ENCODE measurements around the gene LIAS.
"Not testable (repeated sequence)": the region's sequence is repeated elsewhere in the genome, so short reads cannot be mapped to it uniquely, and the experiment has no call there.

The LIAS gene

GRCh38 chr4:39453738-39454137 lies 5.1 kb upstream of the LIAS start:
- DNase-seq, result no peak

DNA sequence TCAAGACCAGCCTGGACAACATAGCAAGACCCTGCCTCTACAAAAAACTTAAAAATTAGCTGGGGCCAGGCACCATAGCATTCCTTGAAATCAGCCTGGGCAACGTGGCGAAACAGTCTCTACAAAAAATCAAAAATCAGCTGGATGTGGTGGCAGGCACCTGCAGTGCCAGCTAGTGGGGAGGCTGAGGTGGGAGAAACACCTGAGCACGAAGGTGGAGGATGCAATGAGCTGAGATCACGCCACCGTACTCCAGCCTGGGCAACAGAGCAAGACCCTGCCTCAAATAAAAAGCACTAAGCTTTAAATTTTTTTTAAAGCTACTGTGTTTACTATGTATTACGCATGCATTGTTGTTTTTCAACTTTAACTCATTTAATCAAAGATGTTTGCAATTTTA lies 3.4 kb upstream of the LIAS start:
- no peak for DNase-seq

- no peak for DNase-seq
Observed at GRCh38 chr4:39456946-39457763, 1.7 kb upstream of the LIAS start.

- DNase-seq, result not testable (repeated sequence)
Observed at GRCh38 chr4:39458161-39458504, 723 bp upstream of the LIAS start.

- no peak for DNase-seq
Observed at GRCh38 chr4:39464886-39465501, 6.1 kb downstream of the LIAS start.

- DNase-seq, result no peak
Observed at GRCh38 chr4:39466747-39467146, 7.9 kb downstream of the LIAS start.

GRCh38 chr4:39467464-39467863 lies 8.6 kb downstream of the LIAS start:
- DNase-seq, result no peak

DNA sequence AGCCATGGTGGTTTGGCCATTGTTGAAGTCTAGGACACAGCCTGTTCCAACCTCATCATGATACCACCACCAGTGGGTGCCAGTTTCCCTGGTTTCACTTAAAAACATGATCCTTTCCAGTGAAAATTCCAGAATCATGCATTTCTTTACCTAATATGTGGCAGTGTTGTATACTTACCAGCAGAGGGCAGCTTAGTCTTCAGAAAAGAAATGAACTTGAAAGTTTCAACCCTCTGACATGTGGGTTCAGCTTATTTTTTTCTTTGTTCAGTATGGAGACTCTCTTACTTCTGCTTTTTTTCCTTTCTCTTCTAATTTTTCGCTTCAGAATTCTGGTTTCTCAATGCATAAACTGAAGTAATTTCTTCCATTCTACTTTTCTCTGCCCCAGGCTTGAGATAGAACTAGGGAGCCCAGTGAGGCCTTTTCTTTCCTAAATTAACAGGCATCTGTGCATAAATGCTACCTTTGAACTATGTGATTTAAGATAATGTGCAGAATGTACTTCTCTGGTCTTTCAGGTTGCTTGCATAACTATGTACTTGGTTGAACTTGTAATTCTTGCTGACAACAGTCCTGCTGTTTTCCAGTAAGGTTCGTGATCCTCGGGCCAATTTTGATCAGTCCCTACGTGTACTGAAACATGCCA lies 10.7 kb downstream of the LIAS start:
- DNase-seq, result peak in 1 of 2 experiments; percentile 9

GRCh38 chr4:39470402-39470801 lies 11.5 kb downstream of the LIAS start:
- no peak for DNase-seq

- no peak for DNase-seq
Observed at GRCh38 chr4:39472396-39472795, 13.5 kb downstream of the LIAS start.

- DNase-seq, result no peak
Observed at GRCh38 chr4:39476187-39476895, 17.5 kb downstream of the LIAS start.

- no peak for DNase-seq
Observed at GRCh38 chr4:39480251-39480650, 21.4 kb downstream of the LIAS start.

DNA sequence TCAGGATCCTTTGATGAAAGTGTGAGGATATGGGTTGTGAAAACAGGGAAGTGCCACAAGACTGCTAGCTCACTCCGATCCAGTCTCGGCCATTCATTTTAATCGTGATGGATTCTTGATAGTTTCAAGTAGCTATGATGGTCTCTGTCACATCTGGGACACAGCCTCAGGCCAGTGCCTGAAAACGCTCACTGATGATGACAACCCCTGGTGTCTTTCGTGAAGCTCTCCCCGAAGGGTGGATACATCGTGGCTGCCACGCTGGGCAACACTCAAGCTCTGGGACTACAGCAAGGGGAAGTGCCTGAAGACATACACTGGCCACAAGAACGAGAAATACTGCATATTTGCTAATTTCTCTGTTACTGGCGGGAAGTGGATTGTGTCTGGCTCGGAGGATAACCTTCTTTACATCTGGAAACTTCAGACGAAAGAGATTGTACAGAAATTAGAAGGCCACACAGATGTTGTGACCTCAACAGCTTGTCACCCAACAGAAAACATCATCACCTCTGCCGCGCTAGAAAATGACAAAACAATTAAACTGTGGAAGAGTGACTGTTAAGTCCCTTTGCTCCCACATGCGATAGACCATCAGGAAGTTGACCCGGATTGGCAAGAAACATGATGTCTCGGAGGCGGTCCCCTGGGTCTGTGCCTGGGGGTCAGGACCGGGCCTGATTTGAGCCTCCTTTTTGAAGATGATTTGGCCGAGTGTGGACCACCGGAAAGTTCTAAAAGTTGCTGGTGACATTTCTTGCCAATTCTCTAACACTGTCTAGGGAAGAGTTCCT lies 22.2 kb downstream of the LIAS start:
- DNase-seq, result no peak

DNA sequence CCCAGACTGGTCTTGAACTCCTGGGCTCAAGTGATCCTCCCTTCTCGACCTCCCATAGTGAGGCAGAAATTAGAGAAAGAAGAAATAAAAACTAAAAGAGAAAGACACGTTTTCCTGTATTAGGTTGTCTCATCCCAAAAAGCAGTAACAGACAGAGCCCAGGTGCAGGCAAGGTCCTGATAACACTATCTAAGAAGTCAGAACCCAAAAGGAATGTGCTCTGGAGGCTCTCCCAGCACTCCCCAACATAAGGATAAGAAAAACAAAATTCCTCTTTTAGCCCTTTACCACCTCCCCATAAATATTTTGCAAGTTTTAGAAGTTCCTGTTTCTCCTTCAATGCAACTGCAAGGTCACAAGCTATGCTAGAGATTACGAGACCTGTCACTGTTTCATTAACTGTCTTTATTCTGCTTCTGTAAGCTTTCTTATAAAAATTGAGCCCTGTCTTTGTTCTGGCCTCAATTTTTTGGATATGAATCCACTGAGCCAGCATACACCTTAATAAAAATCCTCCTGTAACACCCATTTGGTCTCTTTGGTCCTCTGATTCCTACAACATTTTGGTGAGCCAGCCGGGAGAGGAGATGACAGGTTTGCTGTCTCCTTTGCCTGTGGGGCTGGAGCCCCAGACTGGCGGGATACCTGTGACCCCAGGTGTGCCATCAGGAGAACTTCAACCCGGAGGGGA lies 25.9 kb downstream of the LIAS start:
- no peak for DNase-seq

DNA sequence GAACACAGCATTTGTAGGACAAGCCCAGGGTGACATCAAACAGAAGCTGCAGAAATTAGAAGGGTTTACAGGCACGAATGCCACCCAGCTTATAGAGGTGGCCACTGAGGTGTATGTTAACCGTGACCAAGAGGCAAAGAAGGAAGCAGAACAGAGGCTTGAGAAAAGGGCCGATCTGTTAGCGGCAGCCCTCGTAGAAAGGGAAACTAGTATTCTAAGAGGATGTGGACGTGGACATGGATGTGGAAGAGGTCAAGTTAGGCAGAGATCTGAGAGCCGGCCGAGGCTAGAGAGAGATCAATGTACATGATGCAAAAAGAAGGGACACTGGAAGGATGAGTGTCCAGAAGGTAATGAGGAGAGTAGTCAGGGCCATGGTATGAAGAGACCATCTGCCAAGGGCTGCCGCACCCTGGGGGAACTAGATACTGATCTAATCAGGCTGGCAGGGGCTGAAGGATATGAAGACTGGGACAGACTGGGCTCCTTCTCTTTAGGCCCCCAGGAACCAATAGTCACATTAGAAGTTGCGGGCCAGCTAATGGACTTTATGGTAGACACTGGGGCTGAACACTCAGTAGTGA lies 27.5 kb downstream of the LIAS start:
- DNase-seq, result no peak

DNA sequence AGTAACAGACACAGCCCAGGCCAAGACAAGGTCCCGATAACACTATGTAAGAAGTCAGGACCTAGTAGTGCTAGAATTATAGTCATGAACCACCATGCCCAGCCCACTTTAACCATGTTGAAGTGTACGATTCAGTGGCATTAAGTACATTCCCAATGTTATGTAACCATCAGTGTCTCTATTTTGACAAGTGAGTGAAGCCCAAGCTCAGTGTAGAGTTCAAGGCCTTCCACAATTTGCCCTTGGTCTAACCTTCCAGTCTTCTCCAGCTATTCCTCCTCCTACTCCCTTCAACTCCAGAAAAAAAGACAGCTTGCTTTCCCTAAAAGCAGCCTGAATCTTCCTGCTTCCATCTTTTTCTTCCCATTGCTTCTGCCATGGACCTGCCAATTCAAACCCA lies 31.5 kb downstream of the LIAS start:
- no peak for DNase-seq

- DNase-seq, result no peak
Observed at GRCh38 chr4:39494354-39494753, 35.5 kb downstream of the LIAS start.

GRCh38 chr4:39495446-39496213 lies 36.8 kb downstream of the LIAS start:
- DNase-seq, result no peak

- DNase-seq, result no peak
Observed at GRCh38 chr4:39497909-39498726, 39.3 kb downstream of the LIAS start.

DNA sequence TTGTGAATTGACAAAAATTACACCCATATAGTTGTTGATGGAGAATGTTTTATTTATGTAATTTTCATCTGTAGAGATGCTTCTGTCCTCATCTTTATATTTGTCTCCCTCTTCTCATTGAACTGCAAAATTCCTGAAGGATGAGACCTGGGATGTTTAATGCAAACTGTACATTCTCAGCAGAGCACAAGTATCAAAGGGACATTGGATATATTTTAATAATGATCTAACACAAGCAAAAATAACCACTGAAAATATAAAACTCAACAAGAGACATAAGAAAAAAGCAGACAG lies 39.8 kb downstream of the LIAS start:
- DNase-seq, result no peak

All from cerebellar nuclear complex (tissue), 1 donor.